ENCODE data around the gene KCNQ1.

DNA sequence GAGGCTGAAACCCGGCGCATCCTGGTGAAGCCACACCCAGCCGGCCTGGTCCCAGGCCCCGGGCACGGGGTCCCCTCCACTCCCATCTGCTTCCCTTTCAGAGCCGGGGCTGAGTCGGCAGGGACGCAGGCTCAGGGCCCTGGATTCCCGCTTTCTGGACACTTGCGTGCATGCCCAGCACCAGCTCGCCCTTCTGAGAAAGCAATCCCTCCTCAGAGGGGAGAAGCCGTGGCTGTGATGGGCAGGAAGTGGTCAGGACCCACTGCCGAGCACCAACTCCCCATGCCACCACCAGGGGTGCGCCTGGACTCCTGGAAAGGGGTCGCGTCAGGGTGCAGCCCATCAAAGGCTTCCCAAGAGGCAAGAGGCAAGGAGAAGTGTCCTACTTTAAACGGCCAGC, 425.7 kb downstream of the KCNQ1 start:
- TF ChIP-seq, protein P1, sequence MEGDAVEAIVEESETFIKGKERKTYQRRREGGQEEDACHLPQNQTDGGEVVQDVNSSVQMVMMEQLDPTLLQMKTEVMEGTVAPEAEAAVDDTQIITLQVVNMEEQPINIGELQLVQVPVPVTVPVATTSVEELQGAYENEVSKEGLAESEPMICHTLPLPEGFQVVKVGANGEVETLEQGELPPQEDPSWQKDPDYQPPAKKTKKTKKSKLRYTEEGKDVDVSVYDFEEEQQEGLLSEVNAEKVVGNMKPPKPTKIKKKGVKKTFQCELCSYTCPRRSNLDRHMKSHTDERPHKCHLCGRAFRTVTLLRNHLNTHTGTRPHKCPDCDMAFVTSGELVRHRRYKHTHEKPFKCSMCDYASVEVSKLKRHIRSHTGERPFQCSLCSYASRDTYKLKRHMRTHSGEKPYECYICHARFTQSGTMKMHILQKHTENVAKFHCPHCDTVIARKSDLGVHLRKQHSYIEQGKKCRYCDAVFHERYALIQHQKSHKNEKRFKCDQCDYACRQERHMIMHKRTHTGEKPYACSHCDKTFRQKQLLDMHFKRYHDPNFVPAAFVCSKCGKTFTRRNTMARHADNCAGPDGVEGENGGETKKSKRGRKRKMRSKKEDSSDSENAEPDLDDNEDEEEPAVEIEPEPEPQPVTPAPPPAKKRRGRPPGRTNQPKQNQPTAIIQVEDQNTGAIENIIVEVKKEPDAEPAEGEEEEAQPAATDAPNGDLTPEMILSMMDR (IDR thresholded peaks at IDR 0.05), result no peak
- no peak for TF ChIP-seq POLR2A (IDR thresholded peaks at IDR 0.05)
